ENCODE measurements around the gene PLPPR1. TPM values are rescaled to one million over a fixed set of nuclear protein-coding genes. Genes with fewer than 3 reads are reported as not detected.

The PLPPR1 gene
- polyA plus RNA-seq, 1 of the 3 experiments (the other 2 are of a cell fraction): not detected

DNA sequence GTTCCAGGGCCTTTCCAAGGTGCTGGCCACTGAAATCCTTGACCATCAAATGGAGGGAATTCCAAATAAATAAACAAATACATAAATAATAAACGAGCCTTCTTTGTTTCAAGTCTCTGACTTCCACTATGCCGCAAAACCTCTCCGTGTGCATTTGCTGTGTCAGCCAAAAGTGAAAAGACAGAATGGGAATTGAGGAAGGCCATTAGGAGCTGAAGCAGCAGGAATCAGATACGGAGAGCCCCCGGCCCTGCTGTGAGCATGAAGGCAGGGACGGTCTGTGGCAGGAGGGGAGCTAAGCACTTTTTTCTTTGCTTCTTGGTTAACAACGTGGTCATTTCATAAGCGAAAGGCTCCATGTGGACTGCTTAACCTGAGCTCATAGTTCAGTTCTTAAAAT, 26.1 kb downstream of the PLPPR1 start:
- Histone ChIP-seq H3K4me2 (no peak overlapping the region), H3K36me3 (replicated peaks in 1 of 2; ENCODE audit: control insufficient read depth in 1 of 2, insufficient read depth in 2 of 2, low read length in 1 of 2) (no peaks in the 10 kb centered on the region), H3K4me3 (ENCODE audit: low read depth in 2 of 2, low read length in 1 of 2) (no peak overlapping the region), H3K9me3 (no peaks in the 10 kb centered on the region), H4K20me1 (ENCODE audit: insufficient read depth) (no peaks in the 10 kb centered on the region), H3K4me1 (ENCODE audit: control insufficient read depth in 1 of 2, insufficient read depth in 2 of 2, low read depth in 1 of 2, low read length in 1 of 2) (no peaks in the 10 kb centered on the region), H3K9ac (no peak overlapping the region), H3K27ac (ENCODE audit: low read depth in 2 of 2, low read length in 1 of 2) (no peak overlapping the region), H3F3A (replicated peaks; ENCODE audit: insufficient read depth) (no peaks in the 10 kb centered on the region), H3K27me3 (ENCODE audit: insufficient read depth) (no peaks in the 10 kb centered on the region), H3K79me2 (ENCODE audit: insufficient read depth) (no peaks in the 10 kb centered on the region), H3K9me2 (no peaks in the 10 kb centered on the region), H2AFZ (ENCODE audit: low read depth) (no peak overlapping the region)
- 30% methylated on average over 8 of the region's 8 CpGs for WGBS (ENCODE audit: low lambda C conversion rate)
- TF ChIP-seq SIN3A (IDR thresholded peaks at IDR 0.05; ENCODE audit: borderline replicate concordance, low read depth, low read length): no peak
- no peak for TF ChIP-seq NRF1 (IDR thresholded peaks at IDR 0.05; ENCODE audit: low read depth, low read length)
- no peak for TF ChIP-seq EP300 (IDR thresholded peaks at IDR 0.05; ENCODE audit: borderline replicate concordance in 1 of 2, low read depth in 1 of 2, low read length in 1 of 2)
- ChIA-PET POLR2A (no interaction called here), CTCF (no interaction called here)
- no peak for DNase-seq

DNA sequence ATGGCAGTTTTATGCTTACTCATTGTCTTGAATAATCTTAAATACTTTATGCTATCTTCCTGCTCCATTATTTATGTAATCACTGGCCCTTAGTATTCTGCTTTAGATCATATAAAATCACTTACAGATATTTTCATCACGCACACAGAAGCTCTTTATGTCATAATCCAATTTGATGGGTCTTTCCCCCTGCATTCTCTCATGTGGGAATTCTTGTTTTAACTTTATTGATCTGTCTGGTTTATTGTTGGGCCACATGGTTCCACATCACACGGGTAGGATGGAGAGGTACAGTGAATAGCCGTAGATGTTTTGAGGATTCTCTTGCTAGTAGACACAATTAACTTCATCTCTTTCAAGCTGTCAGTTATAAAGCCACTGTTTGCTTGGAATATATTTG, 27.0 kb downstream of the PLPPR1 start:
- no peaks in the 10 kb centered on the region for H3F3A ChIP-seq (replicated peaks; ENCODE audit: insufficient read depth)
- no peaks in the 10 kb centered on the region for H3K79me2 ChIP-seq (ENCODE audit: insufficient read depth)
- ChIA-PET POLR2A (no interaction called here), CTCF (no interaction called here)
- H3K9me3 ChIP-seq: no peaks in the 10 kb centered on the region
- H3K4me1 ChIP-seq (ENCODE audit: control insufficient read depth in 1 of 2, insufficient read depth in 2 of 2, low read depth in 1 of 2, low read length in 1 of 2): no peaks in the 10 kb centered on the region
- H3K27me3 ChIP-seq (ENCODE audit: insufficient read depth): no peaks in the 10 kb centered on the region
- no peaks in the 10 kb centered on the region for H3K9me2 ChIP-seq
- no peak overlapping the region for H3K4me3 ChIP-seq (ENCODE audit: low read depth in 2 of 2, low read length in 1 of 2)
- H3K36me3 ChIP-seq (replicated peaks in 1 of 2; ENCODE audit: control insufficient read depth in 1 of 2, insufficient read depth in 2 of 2, low read length in 1 of 2): no peaks in the 10 kb centered on the region
- no peak overlapping the region for H2AFZ ChIP-seq (ENCODE audit: low read depth)
- TF ChIP-seq GABPA (IDR thresholded peaks at IDR 0.05; ENCODE audit: low read depth) (no peak), TEAD4 (IDR thresholded peaks at IDR 0.05; ENCODE audit: borderline replicate concordance, insufficient read depth) (no peak), GATA2 (CRISPR knock-in tag; IDR thresholded peaks at IDR 0.05) (no peak)
- DNase-seq: no peak
- no peak overlapping the region for H3K27ac ChIP-seq (ENCODE audit: low read depth in 2 of 2, low read length in 1 of 2)
- H4K20me1 ChIP-seq (ENCODE audit: insufficient read depth): no peaks in the 10 kb centered on the region
- 6% methylated on average over 3 of the region's 3 CpGs for WGBS (ENCODE audit: low lambda C conversion rate)
- no peak overlapping the region for H3K4me2 ChIP-seq
- H3K9ac ChIP-seq: no peak overlapping the region

DNA sequence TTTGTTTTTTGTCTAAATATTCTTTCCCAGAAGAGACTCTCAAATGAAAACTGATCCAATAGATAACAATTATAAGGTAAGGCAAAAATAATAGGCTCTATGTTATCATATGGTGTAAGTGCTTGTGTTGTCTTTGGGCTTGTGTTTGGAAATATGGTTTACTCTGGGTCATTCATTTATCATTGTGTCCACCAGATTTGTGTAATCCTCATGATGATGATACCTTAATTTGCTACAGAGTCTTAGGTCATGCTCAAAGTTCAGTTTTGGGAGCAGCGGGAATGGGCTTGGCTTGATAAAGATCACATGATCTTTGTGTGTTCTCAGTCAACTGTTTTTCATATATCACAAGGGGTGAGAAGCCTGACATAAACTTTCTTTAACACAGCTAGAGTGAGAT, 34.2 kb downstream of the PLPPR1 start:
- no peak overlapping the region for H3K27ac ChIP-seq (ENCODE audit: low read depth in 2 of 2, low read length in 1 of 2)
- H3K79me2 ChIP-seq (ENCODE audit: insufficient read depth): no peaks in the 10 kb centered on the region
- no peak overlapping the region for H3K4me3 ChIP-seq (ENCODE audit: low read depth in 2 of 2, low read length in 1 of 2)
- H3K27me3 ChIP-seq (ENCODE audit: insufficient read depth): no peaks in the 10 kb centered on the region
- no peaks in the 10 kb centered on the region for H3K36me3 ChIP-seq (replicated peaks in 1 of 2; ENCODE audit: control insufficient read depth in 1 of 2, insufficient read depth in 2 of 2, low read length in 1 of 2)
- no peak overlapping the region for H2AFZ ChIP-seq (ENCODE audit: low read depth)
- no peaks in the 10 kb centered on the region for H3K9me2 ChIP-seq
- H4K20me1 ChIP-seq (ENCODE audit: insufficient read depth): no peaks in the 10 kb centered on the region
- no peak for DNase-seq
- H3F3A ChIP-seq (replicated peaks; ENCODE audit: insufficient read depth): no peaks in the 10 kb centered on the region
- H3K9me3 ChIP-seq: no peaks in the 10 kb centered on the region
- CTCF ChIA-PET: no interaction called here
- POLR2A ChIA-PET: no interaction called here
- no peaks in the 10 kb centered on the region for H3K4me1 ChIP-seq (ENCODE audit: control insufficient read depth in 1 of 2, insufficient read depth in 2 of 2, low read depth in 1 of 2, low read length in 1 of 2)
- no peak overlapping the region for H3K9ac ChIP-seq
- 50% methylated on average over 1 of the region's 1 CpG for WGBS (ENCODE audit: low lambda C conversion rate)
- H3K4me2 ChIP-seq: no peak overlapping the region
- TF ChIP-seq MXI1 (IDR thresholded peaks at IDR 0.05; ENCODE audit: low read depth, low read length): no peak
- TF ChIP-seq GATA2 (CRISPR knock-in tag; IDR thresholded peaks at IDR 0.05): no peak
- no peak for TF ChIP-seq FOXM1 (IDR thresholded peaks at IDR 0.05; ENCODE audit: low read depth)
- TF ChIP-seq, protein P1, sequence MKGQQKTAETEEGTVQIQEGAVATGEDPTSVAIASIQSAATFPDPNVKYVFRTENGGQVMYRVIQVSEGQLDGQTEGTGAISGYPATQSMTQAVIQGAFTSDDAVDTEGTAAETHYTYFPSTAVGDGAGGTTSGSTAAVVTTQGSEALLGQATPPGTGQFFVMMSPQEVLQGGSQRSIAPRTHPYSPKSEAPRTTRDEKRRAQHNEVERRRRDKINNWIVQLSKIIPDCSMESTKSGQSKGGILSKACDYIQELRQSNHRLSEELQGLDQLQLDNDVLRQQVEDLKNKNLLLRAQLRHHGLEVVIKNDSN (IDR thresholded peaks at IDR 0.05; ENCODE audit: borderline replicate concordance, low read depth): no peak
- no peak for TF ChIP-seq TCF12 (IDR thresholded peaks at IDR 0.05)
- no peak for TF ChIP-seq FOXJ3 (CRISPR knock-in tag; IDR thresholded peaks at IDR 0.05)
- TF ChIP-seq, protein P2, sequence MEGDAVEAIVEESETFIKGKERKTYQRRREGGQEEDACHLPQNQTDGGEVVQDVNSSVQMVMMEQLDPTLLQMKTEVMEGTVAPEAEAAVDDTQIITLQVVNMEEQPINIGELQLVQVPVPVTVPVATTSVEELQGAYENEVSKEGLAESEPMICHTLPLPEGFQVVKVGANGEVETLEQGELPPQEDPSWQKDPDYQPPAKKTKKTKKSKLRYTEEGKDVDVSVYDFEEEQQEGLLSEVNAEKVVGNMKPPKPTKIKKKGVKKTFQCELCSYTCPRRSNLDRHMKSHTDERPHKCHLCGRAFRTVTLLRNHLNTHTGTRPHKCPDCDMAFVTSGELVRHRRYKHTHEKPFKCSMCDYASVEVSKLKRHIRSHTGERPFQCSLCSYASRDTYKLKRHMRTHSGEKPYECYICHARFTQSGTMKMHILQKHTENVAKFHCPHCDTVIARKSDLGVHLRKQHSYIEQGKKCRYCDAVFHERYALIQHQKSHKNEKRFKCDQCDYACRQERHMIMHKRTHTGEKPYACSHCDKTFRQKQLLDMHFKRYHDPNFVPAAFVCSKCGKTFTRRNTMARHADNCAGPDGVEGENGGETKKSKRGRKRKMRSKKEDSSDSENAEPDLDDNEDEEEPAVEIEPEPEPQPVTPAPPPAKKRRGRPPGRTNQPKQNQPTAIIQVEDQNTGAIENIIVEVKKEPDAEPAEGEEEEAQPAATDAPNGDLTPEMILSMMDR (IDR thresholded peaks at IDR 0.05): no peak
- TF ChIP-seq SIN3A (IDR thresholded peaks at IDR 0.05; ENCODE audit: borderline replicate concordance, low read depth, low read length): no peak
- TF ChIP-seq TAF1 (IDR thresholded peaks at IDR 0.05; ENCODE audit: borderline replicate concordance, low read depth, low read length): no peak
- TF ChIP-seq NFIC (IDR thresholded peaks at IDR 0.05; ENCODE audit: borderline replicate concordance): no peak
- TF ChIP-seq, protein P3, sequence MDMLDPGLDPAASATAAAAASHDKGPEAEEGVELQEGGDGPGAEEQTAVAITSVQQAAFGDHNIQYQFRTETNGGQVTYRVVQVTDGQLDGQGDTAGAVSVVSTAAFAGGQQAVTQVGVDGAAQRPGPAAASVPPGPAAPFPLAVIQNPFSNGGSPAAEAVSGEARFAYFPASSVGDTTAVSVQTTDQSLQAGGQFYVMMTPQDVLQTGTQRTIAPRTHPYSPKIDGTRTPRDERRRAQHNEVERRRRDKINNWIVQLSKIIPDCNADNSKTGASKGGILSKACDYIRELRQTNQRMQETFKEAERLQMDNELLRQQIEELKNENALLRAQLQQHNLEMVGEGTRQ (IDR thresholded peaks at IDR 0.05; ENCODE audit: borderline replicate concordance, low read depth, low read length): no peak
- TF ChIP-seq, protein P4, sequence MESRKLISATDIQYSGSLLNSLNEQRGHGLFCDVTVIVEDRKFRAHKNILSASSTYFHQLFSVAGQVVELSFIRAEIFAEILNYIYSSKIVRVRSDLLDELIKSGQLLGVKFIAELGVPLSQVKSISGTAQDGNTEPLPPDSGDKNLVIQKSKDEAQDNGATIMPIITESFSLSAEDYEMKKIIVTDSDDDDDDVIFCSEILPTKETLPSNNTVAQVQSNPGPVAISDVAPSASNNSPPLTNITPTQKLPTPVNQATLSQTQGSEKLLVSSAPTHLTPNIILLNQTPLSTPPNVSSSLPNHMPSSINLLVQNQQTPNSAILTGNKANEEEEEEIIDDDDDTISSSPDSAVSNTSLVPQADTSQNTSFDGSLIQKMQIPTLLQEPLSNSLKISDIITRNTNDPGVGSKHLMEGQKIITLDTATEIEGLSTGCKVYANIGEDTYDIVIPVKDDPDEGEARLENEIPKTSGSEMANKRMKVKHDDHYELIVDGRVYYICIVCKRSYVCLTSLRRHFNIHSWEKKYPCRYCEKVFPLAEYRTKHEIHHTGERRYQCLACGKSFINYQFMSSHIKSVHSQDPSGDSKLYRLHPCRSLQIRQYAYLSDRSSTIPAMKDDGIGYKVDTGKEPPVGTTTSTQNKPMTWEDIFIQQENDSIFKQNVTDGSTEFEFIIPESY (IDR thresholded peaks at IDR 0.05; ENCODE audit: borderline replicate concordance, low read depth): no peak
- no peak for TF ChIP-seq EZH2phosphoT487 (IDR thresholded peaks at IDR 0.05; ENCODE audit: borderline replicate concordance, low read depth)
- TF ChIP-seq FOSL2 (IDR thresholded peaks at IDR 0.05; ENCODE audit: borderline replicate concordance, low read depth): no peak
